ENCODE measurements around the gene SPPL3.

The SPPL3 gene

DNA sequence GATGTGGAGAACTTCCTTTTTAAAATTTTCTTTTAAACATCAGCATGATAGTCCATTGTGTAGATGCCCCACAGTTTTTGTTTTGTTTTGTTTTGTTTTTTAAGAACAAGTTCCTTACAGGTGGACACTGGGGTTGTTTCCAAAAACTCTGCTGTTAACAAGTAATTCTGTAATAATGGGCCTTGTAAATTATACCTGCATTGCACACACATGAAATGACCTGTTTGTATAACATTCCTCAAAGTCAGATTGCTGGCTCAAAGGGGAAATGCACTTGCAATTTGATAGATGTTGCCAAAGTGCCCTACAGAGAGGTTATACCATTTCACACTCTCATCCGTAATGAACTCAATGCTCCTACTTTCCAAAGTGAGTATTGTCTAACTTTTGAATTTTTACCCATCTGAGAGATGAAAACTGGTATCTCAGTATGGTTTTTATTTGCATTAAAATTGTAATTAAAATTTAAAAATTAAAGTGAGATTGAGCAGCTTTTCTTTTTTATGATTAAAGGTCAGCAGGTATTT is 89.2 kb downstream of the SPPL3 start:
- TF ChIP-seq, protein P1, sequence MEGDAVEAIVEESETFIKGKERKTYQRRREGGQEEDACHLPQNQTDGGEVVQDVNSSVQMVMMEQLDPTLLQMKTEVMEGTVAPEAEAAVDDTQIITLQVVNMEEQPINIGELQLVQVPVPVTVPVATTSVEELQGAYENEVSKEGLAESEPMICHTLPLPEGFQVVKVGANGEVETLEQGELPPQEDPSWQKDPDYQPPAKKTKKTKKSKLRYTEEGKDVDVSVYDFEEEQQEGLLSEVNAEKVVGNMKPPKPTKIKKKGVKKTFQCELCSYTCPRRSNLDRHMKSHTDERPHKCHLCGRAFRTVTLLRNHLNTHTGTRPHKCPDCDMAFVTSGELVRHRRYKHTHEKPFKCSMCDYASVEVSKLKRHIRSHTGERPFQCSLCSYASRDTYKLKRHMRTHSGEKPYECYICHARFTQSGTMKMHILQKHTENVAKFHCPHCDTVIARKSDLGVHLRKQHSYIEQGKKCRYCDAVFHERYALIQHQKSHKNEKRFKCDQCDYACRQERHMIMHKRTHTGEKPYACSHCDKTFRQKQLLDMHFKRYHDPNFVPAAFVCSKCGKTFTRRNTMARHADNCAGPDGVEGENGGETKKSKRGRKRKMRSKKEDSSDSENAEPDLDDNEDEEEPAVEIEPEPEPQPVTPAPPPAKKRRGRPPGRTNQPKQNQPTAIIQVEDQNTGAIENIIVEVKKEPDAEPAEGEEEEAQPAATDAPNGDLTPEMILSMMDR (IDR thresholded peaks at IDR 0.05; ENCODE audit: low read length, missing control alignments) = no peak
- DNase-seq (ENCODE audit: low read depth) = no peak

GRCh38 chr12:120814203-120814902 is 89.8 kb downstream of the SPPL3 start:
- DNase-seq (ENCODE audit: low read depth) = no peak
- TF ChIP-seq, protein P1 (IDR thresholded peaks at IDR 0.05; ENCODE audit: low read length, missing control alignments) = no peak
- H3K4me3 ChIP-seq (replicated peaks; ENCODE audit: low read depth, low read length) = no peak overlapping the region

More for the DNA sequence above, 89.2 kb downstream of the SPPL3 start:
- no peak overlapping the region for H3K4me3 ChIP-seq (replicated peaks; ENCODE audit: low read depth, low read length)

GRCh38 chr12:120813588-120814153 is 90.5 kb downstream of the SPPL3 start:
- no peak overlapping the region for H3K4me3 ChIP-seq (replicated peaks; ENCODE audit: low read depth, low read length)
- TF ChIP-seq, protein P1 (IDR thresholded peaks at IDR 0.05; ENCODE audit: low read length, missing control alignments) = no peak
- DNase-seq (ENCODE audit: low read depth) = no peak

GRCh38 chr12:120810021-120810420 is 94.1 kb downstream of the SPPL3 start:
- TF ChIP-seq, protein P1 (IDR thresholded peaks at IDR 0.05; ENCODE audit: low read length, missing control alignments) = no peak
- H3K4me3 ChIP-seq (replicated peaks; ENCODE audit: low read depth, low read length) = no peak overlapping the region
- no peak for DNase-seq (ENCODE audit: low read depth)

- no peak for DNase-seq (ENCODE audit: low read depth)
- H3K4me3 ChIP-seq (replicated peaks; ENCODE audit: low read depth, low read length) = no peak overlapping the region
- TF ChIP-seq, protein P1 (IDR thresholded peaks at IDR 0.05; ENCODE audit: low read length, missing control alignments) = no peak
These were observed 99.7 kb downstream of the SPPL3 start for GRCh38 chr12:120804428-120804827.

DNA sequence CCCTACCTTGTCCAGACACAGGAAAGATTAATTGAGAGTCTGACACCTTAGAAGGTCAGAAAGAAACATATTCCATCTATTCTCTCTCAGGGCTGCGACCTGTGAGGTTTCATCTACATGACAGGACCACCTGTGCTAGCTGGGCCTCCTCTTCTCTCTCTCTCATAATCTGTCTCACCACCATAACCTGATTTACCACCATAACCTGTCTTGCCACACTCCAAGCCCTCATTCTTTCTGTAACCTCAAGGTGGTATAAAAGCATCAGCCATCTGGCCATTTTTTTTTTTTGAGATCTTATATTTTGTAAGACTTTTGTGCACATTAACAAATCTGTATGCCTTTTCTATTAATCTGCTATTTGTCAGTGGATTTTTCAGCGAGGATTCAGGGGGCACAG is 103.0 kb downstream of the SPPL3 start:
- no peak overlapping the region for H3K4me3 ChIP-seq (replicated peaks; ENCODE audit: low read depth, low read length)
- DNase-seq (ENCODE audit: low read depth) = no peak
- TF ChIP-seq, protein P1 (IDR thresholded peaks at IDR 0.05; ENCODE audit: low read length, missing control alignments) = no peak

Measured in fibroblast of pulmonary artery (primary cell).